B cell (primary cell): ENCODE results near the gene SCN4B. TPM values are rescaled to one million over a fixed set of nuclear protein-coding genes. Genes with fewer than 3 reads are reported as not detected.

Experiments
- ATAC-seq: fragments of 200-7000 bp; cut with Tn5 transposase; one replicate; pipeline ENCODE4 v1.10.0; 2021; ENCODE audit warnings: low read depth, mild to moderate bottlenecking, moderate number of reproducible peaks, moderate library complexity
- CTCF ChIA-PET: fragments of 350-600 bp; sonication (Branson Sonifier 250); formaldehyde crosslinking; loops from one replicate; lab custom pipeline; 2021; ENCODE audit warnings: antibody characterized with exemption, inconsistent platforms; lab: Charles Lee
- POLR2A ChIA-PET: fragments of 350-600 bp; sonication (Branson Sonifier 250); formaldehyde crosslinking; loops from one replicate; lab custom pipeline; 2021; ENCODE audit warnings: antibody characterized with exemption; lab: Charles Lee
- DNase-seq: peaks from one replicate; pipeline ENCODE4 v3.0.0; 2013
- H2AFZ ChIP-seq: 2 replicates; pipeline ENCODE4 v1.6.1; 2012; ENCODE audit warnings: mild to moderate bottlenecking, low read depth, low read length; ENCODE audit not compliant: insufficient read depth, poor library complexity, severe bottlenecking
- H3K27ac ChIP-seq, 2 donors: 1 replicate in 1 of 2; 2 replicates in 1 of 2; pipeline ENCODE4 v1.5.1; 2012 to 2013; ENCODE audit warnings: low read length in 2 of 2, mild to moderate bottlenecking in 2 of 2, moderate library complexity in 1 of 2
- H3K27me3 ChIP-seq, 4 experiments: fragments of 200-600 bp in 1 of 4; sonication (generic) in 1 of 4; replicated peaks in 1 of 4; 1 replicate in 2 of 4; 2 replicates in 2 of 4; pipeline versions ENCODE4 v1.6.1 to v1.7.0; 2013 to 2016; ENCODE audit warnings: low read length in 3 of 4, mild to moderate bottlenecking in 2 of 4, mixed read lengths in 1 of 4, moderate library complexity in 1 of 4; ENCODE audit not compliant: insufficient read depth in 4 of 4, control insufficient read depth in 3 of 4; ENCODE audit errors: control extremely low read depth in 1 of 4
- H3K36me3 ChIP-seq, 2 experiments: replicated peaks in 1 of 2; 1 replicate in 1 of 2; 2 replicates in 1 of 2; pipeline versions ENCODE4 v1.6.1 to v1.7.1; 2013; ENCODE audit warnings: low read length in 1 of 2; ENCODE audit not compliant: insufficient read depth in 2 of 2, control insufficient read depth in 1 of 2; ENCODE audit errors: control extremely low read depth in 1 of 2, extremely low read depth in 1 of 2
- H3K4me1 ChIP-seq, 2 donors: fragments of 200-600 bp in 1 of 2; sonication (generic) in 1 of 2; 1 replicate in 1 of 2; 2 replicates in 1 of 2; pipeline versions ENCODE4 v1.5.1 to v1.6.1; 2013 to 2017; ENCODE audit warnings: low read length in 2 of 2; ENCODE audit not compliant: control insufficient read depth in 2 of 2, insufficient read depth in 2 of 2
- H3K4me2 ChIP-seq: replicated peaks from 2 replicates; pipeline ENCODE3; 2012; ENCODE audit warnings: mild to moderate bottlenecking, low read depth, low read length; ENCODE audit not compliant: poor library complexity, severe bottlenecking
- H3K4me3 ChIP-seq, 5 experiments: fragments of 200-600 bp in 1 of 5; sonication (generic) in 1 of 5; 1 replicate in 3 of 5; 2 replicates in 2 of 5; pipeline versions ENCODE4 v1.5.1 to v1.7.0; 2011 to 2016; ENCODE audit warnings: low read length in 4 of 5, mild to moderate bottlenecking in 4 of 5, low read depth in 2 of 5, control low read depth in 1 of 5, moderate library complexity in 1 of 5; ENCODE audit not compliant: insufficient read depth in 1 of 5; ENCODE audit errors: control extremely low read depth in 1 of 5, extremely low read depth in 1 of 5
- H3K79me2 ChIP-seq: fragments of 200-600 bp; sonication (generic); one replicate; pipeline ENCODE4 v1.6.0; 2016; ENCODE audit warnings: low read length; ENCODE audit not compliant: control insufficient read depth, insufficient read depth
- H3K9ac ChIP-seq: fragments of 200-600 bp; sonication (generic); 2 replicates; pipeline ENCODE4 v1.6.1; 2017; ENCODE audit warnings: mild to moderate bottlenecking, low read length, moderate library complexity
- H3K9me3 ChIP-seq, 3 donors: one replicate each; pipeline versions ENCODE4 v1.6.1 to v1.7.1; 2013; ENCODE audit warnings: low read length in 2 of 3; ENCODE audit not compliant: control insufficient read depth in 2 of 3, insufficient read depth in 1 of 3; ENCODE audit errors: control extremely low read depth in 1 of 3
- H4K20me1 ChIP-seq: 2 replicates; pipeline ENCODE4 v1.6.0; 2012; ENCODE audit warnings: mild to moderate bottlenecking, low read length; ENCODE audit not compliant: insufficient read depth, control insufficient read depth, poor library complexity, severe bottlenecking
- H3K27ac Mint-ChIP-seq: one replicate; pipeline ENCODE4 v1.8.0; 2021; ENCODE audit warnings: mixed read lengths
- H3K27me3 Mint-ChIP-seq: one replicate; pipeline ENCODE4 v1.8.0; 2021; ENCODE audit warnings: mixed read lengths
- H3K4me1 Mint-ChIP-seq: one replicate; pipeline ENCODE4 v1.8.0; 2021; ENCODE audit warnings: mixed read lengths
- H3K4me3 Mint-ChIP-seq: one replicate; pipeline ENCODE4 v1.8.0; 2021; ENCODE audit warnings: mixed read lengths
- H3K9me3 Mint-ChIP-seq: one replicate; pipeline ENCODE4 v1.8.0; 2022; ENCODE audit warnings: mixed read lengths; ENCODE audit not compliant: insufficient read depth
- EZH2 ChIP-seq: IDR thresholded peaks from 2 replicates; pipeline ENCODE4 v1.6.1; 2012; ENCODE audit warnings: borderline replicate concordance, low read depth, mild to moderate bottlenecking, moderate library complexity, low read length; ENCODE audit not compliant: insufficient read depth, poor library complexity, severe bottlenecking
- WGBS: methylation state at CpG from one replicate; pipeline ENCODE4 v1.1.5; 2013; ENCODE audit warnings: missing lambda C conversion rate; ENCODE audit not compliant: insufficient coverage; 5-methylcytosine and 5-hydroxymethylcytosine counted together
- intact Hi-C: fragments of 100-400 bp; cut with micrococcal nuclease; formaldehyde crosslinking; loops from one replicate; pipeline ENCODE4 v1.10.0; 2022
- polyA plus RNA-seq: library from polyadenylated mRNA; depleted of rRNA; stranded (reverse); fragments of >200 nt; gene quantifications from 2 replicates; pipeline ENCODE4 v1.2.3, GENCODE V29; 2012
- total RNA-seq, 2 donors: library from RNA; stranded (reverse); fragments of 120-200 nt in 1 of 2; gene quantifications; 1 replicate in 1 of 2; 2 replicates in 1 of 2; pipeline versions ENCODE4 v1.2.3 to v1.2.4, GENCODE V29; 2013 to 2022
- TF ChIP-seq, protein P1 (sequence below): fragments of 200-600 bp; IDR thresholded peaks from one replicate; pipeline ENCODE4 v1.8.0; 2022; ENCODE audit warnings: antibody characterized with exemption, mild to moderate bottlenecking

The SCN4B gene
- total and polyA plus RNA-seq, 2 donors (not counting 1 experiment from before 2014, with no cell fraction given) = not detected

DNA sequence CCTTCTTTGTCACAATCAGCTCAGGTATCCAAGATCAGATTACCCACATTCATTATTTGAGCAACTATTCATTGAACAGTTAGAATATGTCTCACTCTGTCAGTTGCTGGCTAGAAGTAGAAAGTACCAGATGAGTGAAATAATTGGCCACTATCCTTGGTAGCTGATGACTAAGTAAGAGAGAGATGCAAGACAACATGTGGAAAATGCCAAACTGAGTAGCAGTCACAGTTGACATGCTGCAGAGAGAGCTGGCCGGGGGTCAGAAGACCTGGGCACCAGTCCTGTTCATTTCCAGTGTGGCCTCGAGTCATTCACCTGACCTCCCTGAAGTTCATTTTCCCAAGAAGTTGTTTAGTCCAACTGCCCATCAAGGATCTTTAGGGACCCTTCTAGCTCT is 43.4 kb downstream of the SCN4B start:
- no peak overlapping the region for H2AFZ ChIP-seq
- H3K36me3 ChIP-seq = no peaks in the 10 kb centered on the region
- no peaks in the 10 kb centered on the region for H3K9me3 Mint-ChIP-seq
- no peaks in the 10 kb centered on the region for H3K4me1 Mint-ChIP-seq
- WGBS = 79% methylated on average over 2 of the region's 2 CpGs
- no peaks in the 10 kb centered on the region for H3K9me3 ChIP-seq
- H3K27me3 ChIP-seq = peaks cover 0 to 4% (median 0%) of the 10 kb centered on the region in 4 experiments
- intact Hi-C loops = no loop called here
- no peak overlapping the region for H3K4me3 ChIP-seq
- peaks cover 25% of the 10 kb centered on the region for H3K27me3 Mint-ChIP-seq
- no peaks in the 10 kb centered on the region for H3K79me2 ChIP-seq
- ATAC-seq (no peak), DNase-seq (no peak)
- H3K4me3 Mint-ChIP-seq = no peak overlapping the region
- ChIA-PET POLR2A (no interaction called here), CTCF (interaction anchor here (0.6 kb wide), 1 partner anchor 10 kb away, joined by 5 read pairs; no protein-coding TSS in a partner anchor)
- no peak overlapping the region for H3K4me2 ChIP-seq
- TF ChIP-seq EZH2 = no peak
- H3K27ac ChIP-seq = no peak overlapping the region
- no peak overlapping the region for H3K27ac Mint-ChIP-seq
- H3K4me1 ChIP-seq = no peaks in the 10 kb centered on the region
- no peak overlapping the region for H3K9ac ChIP-seq
- H4K20me1 ChIP-seq = no peaks in the 10 kb centered on the region

DNA sequence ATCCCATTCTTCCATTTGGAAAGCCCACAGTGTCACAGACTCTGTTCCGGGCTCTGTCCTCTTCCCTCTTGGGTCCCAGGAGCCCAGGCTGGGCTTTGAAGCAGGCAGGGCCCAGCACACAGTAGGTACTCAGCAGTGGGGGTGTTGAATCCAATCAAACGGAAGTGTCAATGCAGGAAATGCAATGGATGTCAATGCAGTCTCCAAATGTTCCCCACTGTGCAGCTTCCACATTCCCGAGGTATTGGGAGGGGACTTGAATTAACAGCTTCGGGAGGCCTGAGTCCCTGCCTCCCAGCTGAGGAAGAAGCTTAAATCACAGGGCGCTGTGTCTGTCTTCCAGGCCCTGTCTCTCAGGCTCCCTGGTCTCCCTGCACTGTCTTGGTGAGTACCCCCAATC is 44.1 kb downstream of the SCN4B start:
- TF ChIP-seq, protein P1, sequence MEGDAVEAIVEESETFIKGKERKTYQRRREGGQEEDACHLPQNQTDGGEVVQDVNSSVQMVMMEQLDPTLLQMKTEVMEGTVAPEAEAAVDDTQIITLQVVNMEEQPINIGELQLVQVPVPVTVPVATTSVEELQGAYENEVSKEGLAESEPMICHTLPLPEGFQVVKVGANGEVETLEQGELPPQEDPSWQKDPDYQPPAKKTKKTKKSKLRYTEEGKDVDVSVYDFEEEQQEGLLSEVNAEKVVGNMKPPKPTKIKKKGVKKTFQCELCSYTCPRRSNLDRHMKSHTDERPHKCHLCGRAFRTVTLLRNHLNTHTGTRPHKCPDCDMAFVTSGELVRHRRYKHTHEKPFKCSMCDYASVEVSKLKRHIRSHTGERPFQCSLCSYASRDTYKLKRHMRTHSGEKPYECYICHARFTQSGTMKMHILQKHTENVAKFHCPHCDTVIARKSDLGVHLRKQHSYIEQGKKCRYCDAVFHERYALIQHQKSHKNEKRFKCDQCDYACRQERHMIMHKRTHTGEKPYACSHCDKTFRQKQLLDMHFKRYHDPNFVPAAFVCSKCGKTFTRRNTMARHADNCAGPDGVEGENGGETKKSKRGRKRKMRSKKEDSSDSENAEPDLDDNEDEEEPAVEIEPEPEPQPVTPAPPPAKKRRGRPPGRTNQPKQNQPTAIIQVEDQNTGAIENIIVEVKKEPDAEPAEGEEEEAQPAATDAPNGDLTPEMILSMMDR = no peak
- no peak for TF ChIP-seq EZH2
- ATAC-seq (no peak), DNase-seq (no peak)
- Histone ChIP-seq H3K9ac (no peak overlapping the region), H4K20me1 (no peaks in the 10 kb centered on the region), H3K9me3 (no peaks in the 10 kb centered on the region), H3K4me3 (no peak overlapping the region), H3K4me2 (no peak overlapping the region), H3K79me2 (no peaks in the 10 kb centered on the region), H3K27me3 (peaks cover 0 to 4% (median 0%) of the 10 kb centered on the region in 4 experiments), H3K27ac (no peak overlapping the region), H3K4me1 (no peaks in the 10 kb centered on the region), H2AFZ (no peak overlapping the region), H3K36me3 (no peaks in the 10 kb centered on the region)
- Mint-ChIP-seq H3K27me3 (peaks cover 25% of the 10 kb centered on the region), H3K4me3 (no peak overlapping the region), H3K27ac (no peak overlapping the region), H3K4me1 (no peaks in the 10 kb centered on the region), H3K9me3 (no peaks in the 10 kb centered on the region)
- ChIA-PET CTCF (no interaction called here), POLR2A (no interaction called here)
- intact Hi-C loops = no loop called here
- 80% methylated on average over 5 of the region's 5 CpGs for WGBS
